C4-2B (cell line): ENCODE results near the gene UBXN11.

Experiments used
- ZFX ChIP-seq: fragments of 450-650 bp; IDR thresholded peaks from 2 replicates; pipeline ENCODE4 v1.6.1; 2017
- TF ChIP-seq, protein P1 (sequence below): fragments of 450-650 bp; conservative IDR thresholded peaks from 2 replicates; pipeline ENCODE4 v1.5.1; 2017; ENCODE audit warnings: mild to moderate bottlenecking

DNA sequence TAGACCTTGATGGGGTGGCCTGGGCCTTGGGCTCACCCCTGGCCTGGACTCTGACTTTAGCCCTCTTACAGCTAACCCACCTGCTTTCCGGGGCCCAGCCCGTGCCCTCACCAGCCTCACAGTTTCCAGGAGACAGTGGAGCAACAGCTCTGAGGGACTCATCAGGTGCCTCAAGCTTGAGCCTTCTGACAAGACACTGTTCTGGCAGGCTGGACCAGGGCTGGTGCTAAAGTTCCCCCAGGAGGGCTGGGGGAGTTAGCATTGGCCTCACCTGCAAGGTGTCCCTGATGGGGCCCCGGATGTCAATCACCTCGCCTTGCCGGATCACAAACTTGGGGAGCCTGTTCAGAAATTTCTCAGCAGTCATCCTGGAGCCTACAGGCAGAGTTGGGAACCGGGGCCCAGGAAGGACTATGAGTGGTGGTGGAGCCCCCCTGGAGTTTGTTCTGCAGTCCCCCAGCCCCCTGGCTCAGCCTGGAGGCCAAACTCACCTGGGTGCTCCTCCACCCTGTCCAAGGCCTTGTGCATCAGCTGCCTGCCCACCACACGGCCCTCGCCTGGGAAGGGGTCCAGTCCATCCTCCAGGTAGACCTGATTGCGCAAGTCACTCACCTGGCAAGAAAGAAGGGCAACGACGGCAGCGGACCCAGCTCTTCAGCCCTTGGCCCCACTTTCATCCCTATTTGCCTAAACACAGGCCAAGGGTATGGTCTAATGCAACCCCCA, 22.4 kb downstream of the UBXN11 start:
- TF ChIP-seq, protein P1, sequence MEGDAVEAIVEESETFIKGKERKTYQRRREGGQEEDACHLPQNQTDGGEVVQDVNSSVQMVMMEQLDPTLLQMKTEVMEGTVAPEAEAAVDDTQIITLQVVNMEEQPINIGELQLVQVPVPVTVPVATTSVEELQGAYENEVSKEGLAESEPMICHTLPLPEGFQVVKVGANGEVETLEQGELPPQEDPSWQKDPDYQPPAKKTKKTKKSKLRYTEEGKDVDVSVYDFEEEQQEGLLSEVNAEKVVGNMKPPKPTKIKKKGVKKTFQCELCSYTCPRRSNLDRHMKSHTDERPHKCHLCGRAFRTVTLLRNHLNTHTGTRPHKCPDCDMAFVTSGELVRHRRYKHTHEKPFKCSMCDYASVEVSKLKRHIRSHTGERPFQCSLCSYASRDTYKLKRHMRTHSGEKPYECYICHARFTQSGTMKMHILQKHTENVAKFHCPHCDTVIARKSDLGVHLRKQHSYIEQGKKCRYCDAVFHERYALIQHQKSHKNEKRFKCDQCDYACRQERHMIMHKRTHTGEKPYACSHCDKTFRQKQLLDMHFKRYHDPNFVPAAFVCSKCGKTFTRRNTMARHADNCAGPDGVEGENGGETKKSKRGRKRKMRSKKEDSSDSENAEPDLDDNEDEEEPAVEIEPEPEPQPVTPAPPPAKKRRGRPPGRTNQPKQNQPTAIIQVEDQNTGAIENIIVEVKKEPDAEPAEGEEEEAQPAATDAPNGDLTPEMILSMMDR: no peak
- no peak for TF ChIP-seq ZFX
